T-cell (primary cell): ENCODE results near the gene PIGH. TPM values are rescaled to one million over a fixed set of nuclear protein-coding genes. Genes with fewer than 3 reads are reported as not detected.

Source experiments
- ATAC-seq, 4 experiments: fragments of 200-7000 bp in 3 of 4; fragments of 150-1000 bp in 1 of 4; cut with Tn5 transposase; replicated peaks in 1 of 4; 1 replicate in 3 of 4; 2 replicates in 1 of 4; pipeline ENCODE4 v1.10.0; 2021; ENCODE audit warnings: moderate library complexity in 3 of 4, mild to moderate bottlenecking in 2 of 4, moderate number of reproducible peaks in 1 of 4
- CTCF ChIA-PET, 2 donors: fragments of 300-600 bp; sonication (Branson Sonifier 250); formaldehyde crosslinking; loops; one replicate each; lab custom pipeline; 2022; ENCODE audit warnings: antibody characterized with exemption in 2 of 2; lab: Charles Lee
- POLR2A ChIA-PET, 2 donors: fragments of 300-600 bp; sonication (Branson Sonifier 250); formaldehyde crosslinking; loops; one replicate each; lab custom pipeline; 2022; ENCODE audit warnings: antibody characterized with exemption in 2 of 2; lab: Charles Lee
- DNase-seq, 35 experiments: peaks; one replicate each; pipeline versions ENCODE4 v3.0.0 to v3.0.0-alpha.2; 2013 to 2023
- H3K27ac ChIP-seq: one replicate; pipeline ENCODE4 v1.5.1; 2013; ENCODE audit warnings: low read length
- H3K27me3 ChIP-seq, 2 experiments: replicated peaks in 1 of 2; 1 replicate in 1 of 2; 2 replicates in 1 of 2; pipeline versions ENCODE4 v1.6.1 to v1.7.0; 2013; ENCODE audit warnings: low read length in 1 of 2, mixed read lengths in 1 of 2; ENCODE audit not compliant: control insufficient read depth in 2 of 2, insufficient read depth in 2 of 2; ENCODE audit errors: extremely low read depth in 1 of 2
- H3K36me3 ChIP-seq, 2 donors: 1 replicate in 1 of 2; 2 replicates in 1 of 2; pipeline versions ENCODE4 v1.6.1 to v1.7.0; 2013; ENCODE audit warnings: low read length in 1 of 2; ENCODE audit not compliant: control insufficient read depth in 2 of 2, insufficient read depth in 1 of 2; ENCODE audit errors: extremely low read depth in 1 of 2
- H3K4me1 ChIP-seq, 2 experiments: 1 replicate in 1 of 2; 2 replicates in 1 of 2; pipeline versions ENCODE4 v1.6.1 to v1.7.0; 2013; ENCODE audit warnings: low read length in 2 of 2, mixed read lengths in 1 of 2; ENCODE audit not compliant: insufficient read depth in 2 of 2, control insufficient read depth in 1 of 2; ENCODE audit errors: extremely low read depth in 1 of 2
- H3K4me3 ChIP-seq, 2 donors: 1 replicate in 1 of 2; 2 replicates in 1 of 2; pipeline versions ENCODE4 v1.5.1 to v1.7.0; 2013; ENCODE audit warnings: mild to moderate bottlenecking in 2 of 2, low read length in 1 of 2, moderate library complexity in 1 of 2; ENCODE audit not compliant: control insufficient read depth in 1 of 2; ENCODE audit errors: extremely low read depth in 1 of 2
- H3K9me3 ChIP-seq: 2 replicates; pipeline ENCODE4 v1.7.0; 2013
- H3K27ac Mint-ChIP-seq, 2 donors: one replicate each; pipeline ENCODE4 v1.8.0; 2020 to 2021; ENCODE audit warnings: mild to moderate bottlenecking in 2 of 2, mixed read lengths in 2 of 2
- H3K27me3 Mint-ChIP-seq, 2 donors: one replicate each; pipeline ENCODE4 v1.8.0; 2021 to 2022; ENCODE audit warnings: mixed read lengths in 2 of 2
- H3K36me3 Mint-ChIP-seq: one replicate; pipeline ENCODE4 v1.8.0; 2021; ENCODE audit warnings: mixed read lengths
- H3K4me1 Mint-ChIP-seq, 3 donors: one replicate each; pipeline ENCODE4 v1.8.0; 2020 to 2022; ENCODE audit warnings: mixed read lengths in 3 of 3, mild to moderate bottlenecking in 1 of 3
- H3K4me3 Mint-ChIP-seq, 3 donors: one replicate each; pipeline ENCODE4 v1.8.0; 2020 to 2022; ENCODE audit warnings: mild to moderate bottlenecking in 3 of 3, mixed read lengths in 3 of 3, moderate library complexity in 3 of 3
- H3K9me3 Mint-ChIP-seq, 3 donors: one replicate each; pipeline ENCODE4 v1.8.0; 2020 to 2022; ENCODE audit warnings: mixed read lengths in 3 of 3
- WGBS: methylation state at CpG from one replicate; pipeline ENCODE4 v1.1.5; 2013; ENCODE audit warnings: missing lambda C conversion rate; ENCODE audit not compliant: insufficient coverage; 5-methylcytosine and 5-hydroxymethylcytosine counted together
- total RNA-seq, 35 experiments: library from RNA in 6 of 35; stranded (reverse) in 6 of 35; fragments of 120-200 nt in 1 of 35; gene quantifications; one replicate each; pipeline versions ENCODE4 v1.2.1 to v1.2.4 and lab custom pipeline; 2013 to 2026

Gene PIGH
- total RNA-seq, 5 donors from 2014 or later (not counting 1 experiment from before 2014, with no cell fraction given) = 28.7 to 46.8 (median 35.1) TPM

- Mint-ChIP-seq H3K4me1 (peaks cover 0 to 6% (median 0%) of the 10 kb centered on the region in 3 donors), H3K4me3 (no peak overlapping the region), H3K27me3 (peaks cover 5 to 8% of the 10 kb centered on the region in 2 donors), H3K9me3 (no peaks in the 10 kb centered on the region), H3K36me3 (no peaks in the 10 kb centered on the region), H3K27ac (no peak overlapping the region)
- ChIA-PET CTCF (interaction anchor here (0.6 to 1.2 kb wide), 2 partner anchors 77 to 139 kb away, joined by 6 to 8 read pairs; no protein-coding TSS in a partner anchor), POLR2A (no interaction called here)
- no peak overlapping the region for H3K27ac ChIP-seq
- no CpG with 5 or more reads among the region's 6 CpGs for WGBS
- H3K9me3 ChIP-seq = no peaks in the 10 kb centered on the region
- H3K4me3 ChIP-seq = no peak overlapping the region
- H3K4me1 ChIP-seq = no peaks in the 10 kb centered on the region
- DNase-seq (no peak), ATAC-seq (no peak)
- no peaks in the 10 kb centered on the region for H3K36me3 ChIP-seq
- H3K27me3 ChIP-seq = peaks cover 0 to 28% of the 10 kb centered on the region in 2 experiments
These were observed 33.2 kb downstream of the PIGH start for GRCh38 chr14:67566908-67567307.

GRCh38 chr14:67564236-67564635 lies 35.8 kb downstream of the PIGH start:
- ChIA-PET POLR2A (no interaction called here), CTCF (interaction anchor here in 1 of 2 donors (0.7 kb wide), 1 partner anchor 34 kb away, joined by 4 read pairs; no protein-coding TSS in a partner anchor)
- Histone ChIP-seq H3K27me3 (peaks cover 0 to 15% of the 10 kb centered on the region in 2 experiments), H3K4me1 (no peaks in the 10 kb centered on the region), H3K9me3 (no peaks in the 10 kb centered on the region), H3K4me3 (no peak overlapping the region), H3K27ac (no peak overlapping the region), H3K36me3 (no peaks in the 10 kb centered on the region)
- H3K9me3 Mint-ChIP-seq = no peaks in the 10 kb centered on the region
- no peak overlapping the region for H3K27ac Mint-ChIP-seq
- WGBS = 88% methylated on average over 4 of the region's 5 CpGs
- no peaks in the 10 kb centered on the region for H3K4me1 Mint-ChIP-seq
- ATAC-seq (no peak), DNase-seq (no peak)
- no peaks in the 10 kb centered on the region for H3K36me3 Mint-ChIP-seq
- H3K27me3 Mint-ChIP-seq = no peaks in the 10 kb centered on the region
- no peak overlapping the region for H3K4me3 Mint-ChIP-seq

GRCh38 chr14:67562776-67563150 lies 37.3 kb downstream of the PIGH start:
- H3K4me3 Mint-ChIP-seq = no peak overlapping the region
- no peaks in the 10 kb centered on the region for H3K27me3 Mint-ChIP-seq
- CTCF ChIA-PET = interaction anchor here (0.6 to 1.1 kb wide), 3 partner anchors 8 to 135 kb away, joined by 3 to 5 read pairs (median 3); no protein-coding TSS in a partner anchor
- H3K9me3 Mint-ChIP-seq = no peaks in the 10 kb centered on the region
- POLR2A ChIA-PET = no interaction called here
- H3K27ac ChIP-seq = no peak overlapping the region
- no peaks in the 10 kb centered on the region for H3K4me1 ChIP-seq
- 94% methylated on average over 5 of the region's 5 CpGs for WGBS
- H3K9me3 ChIP-seq = no peaks in the 10 kb centered on the region
- H3K36me3 ChIP-seq = no peaks in the 10 kb centered on the region
- ATAC-seq (no peak), DNase-seq (no peak)
- no peak overlapping the region for H3K4me3 ChIP-seq
- H3K27me3 ChIP-seq = peaks cover 0 to 15% of the 10 kb centered on the region in 2 experiments
- H3K36me3 Mint-ChIP-seq = no peaks in the 10 kb centered on the region
- no peaks in the 10 kb centered on the region for H3K4me1 Mint-ChIP-seq
- H3K27ac Mint-ChIP-seq = no peak overlapping the region

GRCh38 chr14:67562025-67562775 lies 37.9 kb downstream of the PIGH start:
- 83% methylated on average over 7 of the region's 14 CpGs for WGBS

GRCh38 chr14:67559639-67560038 lies 40.4 kb downstream of the PIGH start:
- H3K27ac ChIP-seq = no peak overlapping the region
- Mint-ChIP-seq H3K4me1 (no peaks in the 10 kb centered on the region), H3K9me3 (no peaks in the 10 kb centered on the region), H3K27ac (no peak overlapping the region), H3K36me3 (no peaks in the 10 kb centered on the region), H3K27me3 (no peaks in the 10 kb centered on the region), H3K4me3 (no peak overlapping the region)
- DNase-seq (no peak), ATAC-seq (no peak)
- WGBS = 15% methylated on average over 3 of the region's 4 CpGs
- ChIA-PET CTCF (no interaction called here), POLR2A (no interaction called here)
- H3K4me3 ChIP-seq = no peak overlapping the region
- H3K36me3 ChIP-seq = no peaks in the 10 kb centered on the region
- no peaks in the 10 kb centered on the region for H3K4me1 ChIP-seq
- no peaks in the 10 kb centered on the region for H3K9me3 ChIP-seq
- H3K27me3 ChIP-seq = peaks cover 0 to 16% of the 10 kb centered on the region in 2 experiments

More at GRCh38 chr14:67562025-67562775, 37.9 kb downstream of the PIGH start:
- H3K27ac Mint-ChIP-seq = no peak overlapping the region
- H3K4me1 ChIP-seq = no peaks in the 10 kb centered on the region
- peaks cover 0 to 15% of the 10 kb centered on the region in 2 experiments for H3K27me3 ChIP-seq
- no peak overlapping the region for H3K4me3 Mint-ChIP-seq
- H3K27me3 Mint-ChIP-seq = no peaks in the 10 kb centered on the region
- ATAC-seq (no peak), DNase-seq (no peak)
- POLR2A ChIA-PET = no interaction called here
- no peaks in the 10 kb centered on the region for H3K36me3 Mint-ChIP-seq
- H3K9me3 Mint-ChIP-seq = no peaks in the 10 kb centered on the region
- no peaks in the 10 kb centered on the region for H3K36me3 ChIP-seq
- CTCF ChIA-PET = interaction anchor here in 1 of 2 donors (0.6 to 1.1 kb wide), 2 partner anchors 10 to 135 kb away, joined by 3 to 5 read pairs; no protein-coding TSS in a partner anchor
- H3K9me3 ChIP-seq = no peaks in the 10 kb centered on the region
- no peak overlapping the region for H3K27ac ChIP-seq
- no peaks in the 10 kb centered on the region for H3K4me1 Mint-ChIP-seq
- no peak overlapping the region for H3K4me3 ChIP-seq

GRCh38 chr14:67557656-67558055 lies 42.4 kb downstream of the PIGH start:
- no peak overlapping the region for H3K27ac Mint-ChIP-seq
- no peaks in the 10 kb centered on the region for H3K4me1 ChIP-seq
- H3K27ac ChIP-seq = no peak overlapping the region
- no peaks in the 10 kb centered on the region for H3K36me3 ChIP-seq
- ATAC-seq (no peak), DNase-seq (no peak)
- CTCF ChIA-PET = no interaction called here
- no peaks in the 10 kb centered on the region for H3K4me1 Mint-ChIP-seq
- WGBS = 58% methylated on average over 3 of the region's 3 CpGs
- H3K4me3 Mint-ChIP-seq = no peak overlapping the region
- no peaks in the 10 kb centered on the region for H3K9me3 ChIP-seq
- no peaks in the 10 kb centered on the region for H3K9me3 Mint-ChIP-seq
- no peaks in the 10 kb centered on the region for H3K36me3 Mint-ChIP-seq
- peaks cover 0 to 19% of the 10 kb centered on the region in 2 experiments for H3K27me3 ChIP-seq
- POLR2A ChIA-PET = interaction anchor here in 1 of 2 donors (0.6 kb wide), 1 partner anchor 143 kb away, joined by 12 read pairs; no protein-coding TSS in a partner anchor
- no peak overlapping the region for H3K4me3 ChIP-seq
- H3K27me3 Mint-ChIP-seq = no peaks in the 10 kb centered on the region
